Aorta (tissue), 5 donors: ENCODE measurements around the gene LGALS8. TPM values are rescaled to one million over a fixed set of nuclear protein-coding genes. Genes with fewer than 3 reads are reported as not detected.

Experiments used
- ATAC-seq: fragments of 200-7000 bp; cut with Tn5 transposase; one replicate; pipeline ENCODE4 v1.9.1; 2022; ENCODE audit warnings: moderate library complexity; ENCODE audit not compliant: low FRiP score
- DNase-seq, 2 donors: peaks; one replicate each; pipeline ENCODE4 v3.0.0-alpha.2; 2020
- H3K27ac ChIP-seq, 2 donors: one replicate each; pipeline ENCODE4 v1.5.1; 2013; ENCODE audit warnings: low read length in 2 of 2, mild to moderate bottlenecking in 2 of 2, moderate library complexity in 2 of 2, control low read depth in 1 of 2, inconsistent platforms in 1 of 2, low read depth in 1 of 2
- H3K27me3 ChIP-seq, 2 donors: one replicate each; pipeline ENCODE4 v1.6.1; 2013; ENCODE audit warnings: control low read depth in 1 of 2, low read length in 1 of 2, mild to moderate bottlenecking in 1 of 2, moderate library complexity in 1 of 2; ENCODE audit not compliant: insufficient read depth in 2 of 2, control insufficient read depth in 1 of 2
- H3K36me3 ChIP-seq, 2 donors: one replicate each; pipeline ENCODE4 v1.6.1; 2013; ENCODE audit warnings: control low read depth in 1 of 2, low read length in 1 of 2, mild to moderate bottlenecking in 1 of 2; ENCODE audit not compliant: insufficient read depth in 2 of 2, control insufficient read depth in 1 of 2
- H3K4me1 ChIP-seq, 2 donors: one replicate each; pipeline ENCODE4 v1.6.1; 2013; ENCODE audit warnings: low read length in 2 of 2, control low read depth in 1 of 2, mild to moderate bottlenecking in 1 of 2, moderate library complexity in 1 of 2; ENCODE audit not compliant: insufficient read depth in 2 of 2, control insufficient read depth in 1 of 2
- H3K4me3 ChIP-seq, 2 donors: one replicate each; pipeline ENCODE4 v1.5.1; 2013; ENCODE audit warnings: low read length in 2 of 2, control low read depth in 1 of 2, mild to moderate bottlenecking in 1 of 2
- H3K9me3 ChIP-seq: one replicate; pipeline ENCODE4 v1.6.1; 2013; ENCODE audit warnings: mild to moderate bottlenecking, low read length; ENCODE audit not compliant: control insufficient read depth
- WGBS, 2 donors: extraction: QIAGEN DNeasy Blood & Tissue Kit; methylation state at CpG; one replicate each; pipeline ENCODE4 v1.1.7; 2013; 5-methylcytosine and 5-hydroxymethylcytosine counted together
- intact Hi-C, 2 donors: fragments of 100-400 bp; cut with DNase I; formaldehyde crosslinking; loops; one replicate each; pipeline versions ENCODE4 v1.14.2 to v1.15.0; 2022
- polyA plus RNA-seq, 2 donors: library from polyadenylated mRNA; stranded (reverse); fragments of 200-250 nt; gene quantifications; one replicate each; pipeline ENCODE4 v1.2.3, GENCODE V29; 2013
- total RNA-seq, 2 donors: library from RNA; stranded (reverse); fragmentation: NEBNext Ultra II Directional; extraction: Animal tissue kit (Norgen Biotek cat#: 25700); gene quantifications; one replicate each; pipeline ENCODE4 v1.2.1, GENCODE V29; 2021
- donor health status: healthy with polysubstance abuse.
- donor health status: Bipolar disorder and iron deficiency.
- donor health status: DM: no; HTN: no; CAD: no.
- donor health status: DM: no; HTN: no; CAD: no.
- donor health status: DM: yes; HTN: yes; CAD: no.

LGALS8 gene
- total and polyA plus RNA-seq, 4 donors = 13.6 to 75.5 (median 41.0) TPM

GRCh38 chr1:236515443-236515958 lies 8.3 kb upstream of the LGALS8 start:
- Histone ChIP-seq H3K27ac (peak overlapping the region; percentile 15 to 60), H3K9me3 (no peaks in the 10 kb centered on the region), H3K27me3 (no peaks in the 10 kb centered on the region), H3K36me3 (no peaks in the 10 kb centered on the region), H3K4me3 (no peak overlapping the region), H3K4me1 (peaks cover 0 to 2% of the 10 kb centered on the region in 2 donors)
- no peak for ATAC-seq
- whole genome bisulfite sequencing, 2 donors = 14 to 17% methylated on average over 4 of the region's 4 CpGs
- intact Hi-C loops = no loop called here
- no peak for DNase-seq

GRCh38 chr1:236516929-236517704 lies 6.7 kb upstream of the LGALS8 start:
- no peak overlapping the region for H3K4me3 ChIP-seq
- H3K36me3 ChIP-seq = no peaks in the 10 kb centered on the region
- no peak overlapping the region for H3K27ac ChIP-seq
- H3K27me3 ChIP-seq = no peaks in the 10 kb centered on the region
- no peak for DNase-seq
- peaks cover 0 to 2% of the 10 kb centered on the region in 2 donors for H3K4me1 ChIP-seq
- no peak for ATAC-seq
- WGBS, 2 donors = 22 to 23% methylated on average over 8 of the region's 8 CpGs
- H3K9me3 ChIP-seq = no peaks in the 10 kb centered on the region
- intact Hi-C loops = no loop called here

- no peaks in the 10 kb centered on the region for H3K9me3 ChIP-seq
- H3K4me1 ChIP-seq = peaks cover 0 to 2% of the 10 kb centered on the region in 2 donors
- no peak overlapping the region for H3K27ac ChIP-seq
- H3K4me3 ChIP-seq = no peak overlapping the region
- intact Hi-C loops = no loop called here
- H3K36me3 ChIP-seq = no peaks in the 10 kb centered on the region
- ATAC-seq = no peak
- no peaks in the 10 kb centered on the region for H3K27me3 ChIP-seq
- DNase-seq = no peak
- WGBS, 2 donors = 95 to 96% methylated on average over 5 of the region's 5 CpGs
Measured at GRCh38 chr1:236518322-236518721, 5.5 kb upstream of the LGALS8 start.

GRCh38 chr1:236520445-236521005 lies 3.3 kb upstream of the LGALS8 start:
- no peak overlapping the region for H3K4me3 ChIP-seq
- no peaks in the 10 kb centered on the region for H3K36me3 ChIP-seq
- WGBS, 2 donors = 47% methylated on average over 4 of the region's 4 CpGs
- H3K4me1 ChIP-seq = peaks cover 0 to 2% of the 10 kb centered on the region in 2 donors
- H3K27me3 ChIP-seq = no peaks in the 10 kb centered on the region
- H3K27ac ChIP-seq = peak overlapping the region in 1 of 2 donors; percentile 15
- H3K9me3 ChIP-seq = no peaks in the 10 kb centered on the region
- intact Hi-C loops = no loop called here
- ATAC-seq = no peak
- DNase-seq = no peak

- Histone ChIP-seq H3K27ac (peak overlapping the region in 1 of 2 donors; percentile 74), H3K4me1 (no peaks in the 10 kb centered on the region), H3K4me3 (peak overlapping the region; percentile 61 to 86), H3K27me3 (no peaks in the 10 kb centered on the region), H3K9me3 (no peaks in the 10 kb centered on the region), H3K36me3 (peaks cover 0 to 3% of the 10 kb centered on the region in 2 donors)
- whole genome bisulfite sequencing, 2 donors = 11 to 17% methylated on average over 26 of the region's 26 CpGs
- peak; percentile 74 for ATAC-seq
- intact Hi-C loops = no loop called here
- peak in 1 of 2 donors; percentile 65 for DNase-seq
Measured at GRCh38 chr1:236522937-236523703, 662 bp upstream of the LGALS8 start.

- Histone ChIP-seq H3K9me3 (no peaks in the 10 kb centered on the region), H3K27me3 (no peaks in the 10 kb centered on the region), H3K4me1 (no peaks in the 10 kb centered on the region), H3K27ac (peak overlapping the region; percentile 1 to 85), H3K36me3 (peaks cover 0 to 3% of the 10 kb centered on the region in 2 donors), H3K4me3 (peak overlapping the region; percentile 61 to 86)
- DNase-seq (peak; percentile 65 to 78), ATAC-seq (peak; percentile 86)
- intact Hi-C loops = no loop called here
- WGBS, 2 donors = 0% methylated on average over 32 of the region's 32 CpGs
Measured at GRCh38 chr1:236524142-236524894, 536 bp downstream of the LGALS8 start.

GRCh38 chr1:236524895-236525184 lies 1.1 kb downstream of the LGALS8 start:
- Histone ChIP-seq H3K27me3 (no peaks in the 10 kb centered on the region), H3K36me3 (peaks cover 0 to 3% of the 10 kb centered on the region in 2 donors), H3K27ac (no peak overlapping the region), H3K4me1 (no peaks in the 10 kb centered on the region), H3K9me3 (no peaks in the 10 kb centered on the region), H3K4me3 (peak overlapping the region; percentile 61 to 86)
- intact Hi-C loops = no loop called here
- ATAC-seq = no peak
- 5 to 7% methylated on average over 3 of the region's 3 CpGs for WGBS, 2 donors
- no peak for DNase-seq

- ATAC-seq = no peak
Measured at GRCh38 chr1:236526079-236526478, 2.3 kb downstream of the LGALS8 start.

More at GRCh38 chr1:236526079-236526478, 2.3 kb downstream of the LGALS8 start:
- intact Hi-C loops = no loop called here
- Histone ChIP-seq H3K27me3 (no peaks in the 10 kb centered on the region), H3K4me3 (no peak overlapping the region), H3K4me1 (no peaks in the 10 kb centered on the region), H3K9me3 (no peaks in the 10 kb centered on the region), H3K27ac (no peak overlapping the region), H3K36me3 (peaks cover 0 to 5% of the 10 kb centered on the region in 2 donors)
- 85% methylated on average over 3 of the region's 3 CpGs for WGBS, 2 donors
- DNase-seq = no peak
